Activated B cell treated with CpG ODN at 0.5 μM for 24 hours (primary cell): Measurements from ENCODE around the gene GNG7. TPM values are rescaled to one million over a fixed set of nuclear protein-coding genes. Genes with fewer than 3 reads are reported as not detected.
A peak's percentile ranks its signal among the peaks of the same experiment; 100 is the strongest.

Experiments used
- ATAC-seq: fragments of 200-7000 bp; cut with Tn5 transposase; one replicate; pipeline ENCODE4 v1.10.0; 2021; ENCODE audit warnings: low read depth, mild to moderate bottlenecking, moderate library complexity
- CTCF ChIA-PET: fragments of 350-600 bp; sonication (Branson Sonifier 250); formaldehyde crosslinking; loops from one replicate; lab custom pipeline; 2021; ENCODE audit warnings: antibody characterized with exemption; lab: Charles Lee
- POLR2A ChIA-PET: fragments of 350-600 bp; sonication (Branson Sonifier 250); formaldehyde crosslinking; loops from one replicate; lab custom pipeline; 2021; ENCODE audit warnings: antibody characterized with exemption; lab: Charles Lee
- DNase-seq: peaks from one replicate; pipeline ENCODE4 v3.0.0; 2022
- H3K27ac Mint-ChIP-seq: one replicate; pipeline ENCODE4 v1.8.0; 2020; ENCODE audit warnings: mixed read lengths
- H3K27me3 Mint-ChIP-seq: one replicate; pipeline ENCODE4 v1.8.0; 2021; ENCODE audit warnings: mixed read lengths
- H3K36me3 Mint-ChIP-seq: one replicate; pipeline ENCODE4 v1.8.0; 2021; ENCODE audit warnings: low read depth, mixed read lengths
- H3K4me1 Mint-ChIP-seq: one replicate; pipeline ENCODE4 v1.8.0; 2021; ENCODE audit warnings: mixed read lengths
- H3K4me3 Mint-ChIP-seq: one replicate; pipeline ENCODE4 v1.8.0; 2020; ENCODE audit warnings: mild to moderate bottlenecking, mixed read lengths
- H3K9me3 Mint-ChIP-seq: one replicate; pipeline ENCODE4 v1.8.0; 2020; ENCODE audit warnings: mixed read lengths
- intact Hi-C: fragments of 100-400 bp; cut with micrococcal nuclease; formaldehyde crosslinking; loops from one replicate; pipeline ENCODE4 v1.15.1; 2024
- total RNA-seq: library from RNA; stranded (reverse); gene quantifications from 2 replicates; pipeline ENCODE4 v1.2.3, GENCODE V29; 2022
- TF ChIP-seq, protein P1 (sequence below): fragments of 200-600 bp; IDR thresholded peaks from one replicate; pipeline ENCODE4 v1.8.0; 2022; ENCODE audit warnings: antibody characterized with exemption, mild to moderate bottlenecking

Gene GNG7
- total RNA-seq, 1 donor from 2014 or later = 35.4 TPM

DNA sequence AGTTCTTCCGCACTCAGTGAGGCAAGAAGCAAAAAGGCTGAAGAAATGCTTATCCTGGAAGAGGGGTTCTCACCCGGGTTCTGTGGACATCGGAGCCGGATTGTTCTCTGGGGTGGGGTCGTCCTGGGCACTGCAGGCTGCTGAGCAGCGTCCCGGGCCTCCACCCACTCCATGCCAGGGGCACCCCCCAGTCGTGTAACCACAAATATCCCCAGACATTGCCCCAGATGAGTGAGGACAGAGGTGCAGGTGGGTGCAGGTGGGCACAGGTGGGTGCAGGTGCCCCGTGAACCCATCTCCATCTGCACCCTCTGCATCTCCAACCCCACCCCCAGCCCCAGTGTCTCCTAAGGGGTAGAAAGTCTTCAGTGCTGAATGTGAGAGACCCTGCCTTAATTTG, 67.5 kb downstream of the GNG7 start:
- H3K4me1 Mint-ChIP-seq = peaks cover 90% of the 10 kb centered on the region
- intact Hi-C loops = loop anchor here (5.0 kb wide), 1 partner anchor 243 kb away; no protein-coding TSS in a partner anchor
- DNase-seq = no peak
- ChIA-PET CTCF (interaction anchor here (0.7 to 14.6 kb wide), 5 partner anchors 19 to 163 kb away, joined by 3 to 336 read pairs (median 32); partner anchors contain the start of gene GADD45B), POLR2A (interaction anchor here (1.2 to 21.5 kb wide), 4 partner anchors 10 to 157 kb away, joined by 3 to 582 read pairs (median 86); partner anchors contain the start of genes GADD45B and SGTA)
- H3K27ac Mint-ChIP-seq = peak overlapping the region; percentile 94
- no peaks in the 10 kb centered on the region for H3K9me3 Mint-ChIP-seq
- ATAC-seq = no peak
- TF ChIP-seq, protein P1, sequence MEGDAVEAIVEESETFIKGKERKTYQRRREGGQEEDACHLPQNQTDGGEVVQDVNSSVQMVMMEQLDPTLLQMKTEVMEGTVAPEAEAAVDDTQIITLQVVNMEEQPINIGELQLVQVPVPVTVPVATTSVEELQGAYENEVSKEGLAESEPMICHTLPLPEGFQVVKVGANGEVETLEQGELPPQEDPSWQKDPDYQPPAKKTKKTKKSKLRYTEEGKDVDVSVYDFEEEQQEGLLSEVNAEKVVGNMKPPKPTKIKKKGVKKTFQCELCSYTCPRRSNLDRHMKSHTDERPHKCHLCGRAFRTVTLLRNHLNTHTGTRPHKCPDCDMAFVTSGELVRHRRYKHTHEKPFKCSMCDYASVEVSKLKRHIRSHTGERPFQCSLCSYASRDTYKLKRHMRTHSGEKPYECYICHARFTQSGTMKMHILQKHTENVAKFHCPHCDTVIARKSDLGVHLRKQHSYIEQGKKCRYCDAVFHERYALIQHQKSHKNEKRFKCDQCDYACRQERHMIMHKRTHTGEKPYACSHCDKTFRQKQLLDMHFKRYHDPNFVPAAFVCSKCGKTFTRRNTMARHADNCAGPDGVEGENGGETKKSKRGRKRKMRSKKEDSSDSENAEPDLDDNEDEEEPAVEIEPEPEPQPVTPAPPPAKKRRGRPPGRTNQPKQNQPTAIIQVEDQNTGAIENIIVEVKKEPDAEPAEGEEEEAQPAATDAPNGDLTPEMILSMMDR = no peak
- H3K36me3 Mint-ChIP-seq = peaks cover 5% of the 10 kb centered on the region
- no peaks in the 10 kb centered on the region for H3K27me3 Mint-ChIP-seq
- peak overlapping the region; percentile 65 for H3K4me3 Mint-ChIP-seq

DNA sequence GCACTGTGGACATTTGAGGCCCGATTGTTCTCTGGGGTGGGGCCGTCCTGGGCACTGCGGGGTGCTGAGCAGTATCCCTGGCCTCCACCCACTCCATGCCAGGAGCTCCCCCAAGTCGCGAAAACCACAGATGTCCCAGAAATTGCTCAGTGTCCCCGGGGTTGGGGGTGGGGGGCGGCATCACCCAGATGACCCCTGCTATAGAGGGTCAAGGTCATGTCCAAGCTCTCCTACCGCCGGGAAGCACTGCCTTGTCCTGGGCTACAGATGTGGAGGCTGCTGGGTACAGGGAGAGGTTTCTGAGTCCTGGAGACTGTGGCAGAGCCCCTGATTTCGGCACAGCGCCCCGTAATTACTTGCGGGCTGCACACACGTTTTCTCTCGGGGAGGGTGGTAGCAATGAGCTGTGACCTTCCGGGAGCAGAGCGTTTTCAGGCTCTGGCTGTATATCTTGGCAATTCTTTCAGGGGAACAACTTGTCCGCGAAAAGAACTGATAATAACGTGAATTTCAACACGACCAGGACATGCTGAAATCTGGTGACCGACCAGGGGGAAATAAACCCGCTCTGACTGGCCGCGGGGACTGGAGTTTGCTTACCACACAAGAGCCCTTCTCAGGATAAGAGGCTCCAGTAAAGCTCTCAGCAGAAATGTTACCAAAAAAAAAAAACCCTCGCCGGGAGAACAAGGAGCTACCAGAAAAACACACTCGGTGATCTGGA, 68.1 kb downstream of the GNG7 start:
- H3K9me3 Mint-ChIP-seq = no peaks in the 10 kb centered on the region
- H3K27me3 Mint-ChIP-seq = no peaks in the 10 kb centered on the region
- H3K36me3 Mint-ChIP-seq = peaks cover 5% of the 10 kb centered on the region
- DNase-seq (no peak), ATAC-seq (no peak)
- ChIA-PET CTCF (interaction anchor here (0.7 to 14.6 kb wide), 4 partner anchors 19 to 156 kb away, joined by 3 to 336 read pairs (median 32); partner anchors contain the start of gene GADD45B), POLR2A (interaction anchor here (1.0 to 21.5 kb wide), 8 partner anchors 10 to 547 kb away, joined by 3 to 582 read pairs (median 4); partner anchors contain the start of genes GADD45B and SGTA)
- TF ChIP-seq, protein P1 = no peak
- H3K4me1 Mint-ChIP-seq = peaks cover 94% of the 10 kb centered on the region
- peak overlapping the region; percentile 94 for H3K27ac Mint-ChIP-seq
- H3K4me3 Mint-ChIP-seq = peak overlapping the region; percentile 65
- intact Hi-C loops = no loop called here

DNA sequence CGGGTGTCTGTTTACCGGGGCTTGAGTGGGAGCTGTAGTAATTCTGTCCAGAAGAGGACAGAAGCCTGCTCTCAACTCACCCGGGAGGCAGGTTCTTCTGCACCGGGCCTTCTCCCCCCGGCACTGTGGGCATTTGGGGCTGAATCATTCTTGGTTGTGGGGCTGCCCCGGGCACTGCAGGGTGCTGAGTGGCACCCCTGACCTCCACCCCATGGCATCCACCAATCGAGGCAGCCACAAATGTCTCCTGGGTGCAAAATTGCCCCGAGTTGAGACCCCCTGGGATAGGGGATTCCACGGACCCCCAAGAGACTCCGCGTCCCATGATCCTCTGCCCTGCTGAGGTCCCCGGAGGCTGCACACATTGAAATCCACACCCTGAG, 68.8 kb downstream of the GNG7 start:
- CTCF ChIA-PET = interaction anchor here (4.0 to 14.6 kb wide), 2 partner anchors 18 to 156 kb away, joined by 59 to 336 read pairs; partner anchors contain the start of gene GADD45B
- POLR2A ChIA-PET = interaction anchor here (0.6 to 21.5 kb wide), 9 partner anchors 9 to 546 kb away, joined by 3 to 582 read pairs (median 4); partner anchors contain the start of genes GADD45B and SGTA
- Mint-ChIP-seq H3K27ac (peak overlapping the region; percentile 94), H3K4me1 (peaks cover 95% of the 10 kb centered on the region), H3K36me3 (peaks cover 6% of the 10 kb centered on the region), H3K4me3 (peak overlapping the region; percentile 65), H3K9me3 (no peaks in the 10 kb centered on the region), H3K27me3 (no peaks in the 10 kb centered on the region)
- TF ChIP-seq, protein P1 = no peak
- intact Hi-C loops = loop anchor here (1.0 kb wide), 1 partner anchor 9 kb away; no protein-coding TSS in a partner anchor
- DNase-seq (peak; percentile 72), ATAC-seq (peak; percentile 79)

DNA sequence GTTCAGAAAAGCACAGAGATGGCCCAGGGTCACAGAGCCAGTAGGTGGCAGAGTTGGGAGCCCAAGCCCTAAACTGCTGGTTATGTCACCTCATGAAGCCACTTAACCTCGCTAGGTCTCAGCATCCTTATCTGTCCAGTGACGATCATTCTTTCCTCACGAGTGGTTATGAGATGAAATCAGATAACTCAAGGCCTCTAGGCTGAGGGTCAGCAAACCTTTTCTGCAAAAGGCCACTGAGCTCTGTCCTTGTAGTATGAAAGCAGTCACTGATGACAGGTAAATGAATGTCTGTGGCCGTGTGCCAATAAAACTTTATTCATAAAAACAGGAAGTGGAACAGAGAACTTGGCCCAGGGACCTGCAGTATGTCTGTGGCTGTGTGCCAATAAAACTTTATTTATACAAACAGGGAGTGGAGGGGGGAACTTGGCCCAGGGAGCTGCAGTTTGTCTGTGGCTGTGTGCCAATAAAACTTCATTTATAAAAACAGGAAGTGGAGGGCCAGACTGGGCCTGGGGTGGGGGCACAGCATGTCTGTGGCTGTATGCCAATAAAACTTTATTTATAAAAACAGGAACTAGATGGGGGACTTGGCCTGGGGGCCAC, 71.2 kb downstream of the GNG7 start:
- H3K27ac Mint-ChIP-seq = peak overlapping the region; percentile 94
- ChIA-PET CTCF (interaction anchor here (14.6 kb wide), 1 partner anchor 16 kb away, joined by 336 read pairs; no protein-coding TSS in a partner anchor), POLR2A (interaction anchor here (0.5 to 21.5 kb wide), 4 partner anchors 17 to 175 kb away, joined by 3 to 582 read pairs (median 86); partner anchors contain the start of gene GADD45B)
- intact Hi-C loops = no loop called here
- H3K9me3 Mint-ChIP-seq = no peaks in the 10 kb centered on the region
- H3K36me3 Mint-ChIP-seq = peaks cover 14% of the 10 kb centered on the region
- H3K27me3 Mint-ChIP-seq = no peaks in the 10 kb centered on the region
- peak; percentile 16 for DNase-seq
- no peak for ATAC-seq
- TF ChIP-seq, protein P1 = no peak
- H3K4me3 Mint-ChIP-seq = peak overlapping the region; percentile 55
- H3K4me1 Mint-ChIP-seq = peaks cover 97% of the 10 kb centered on the region
